GM12878 (cell line): ENCODE results near the gene IL1RL1. TPM values are rescaled to one million over a fixed set of nuclear protein-coding genes. Genes with fewer than 3 reads are reported as not detected.

ENCODE experiments used
- CHD2 ChIP-seq: IDR thresholded peaks from 2 replicates; pipeline ENCODE4 v1.6.1; 2011; ENCODE audit warnings: low read depth, low read length, improper control_type of control experiment, borderline replicate concordance
- ETV6 ChIP-seq, 2 experiments: fragments of 450-650 bp in 1 of 2; IDR thresholded peaks in 1 of 2; conservative IDR thresholded peaks in 1 of 2; 2 replicates each; pipeline ENCODE4 v1.6.1; 2014; ENCODE audit warnings: antibody characterized with exemption in 1 of 2, borderline replicate concordance in 1 of 2, low read depth in 1 of 2, mild to moderate bottlenecking in 1 of 2, moderate library complexity in 1 of 2
- JUND ChIP-seq: IDR thresholded peaks from 2 replicates; pipeline ENCODE4 v1.6.1; 2012; ENCODE audit warnings: low read depth, mild to moderate bottlenecking, low read length, improper control_type of control experiment, moderate library complexity
- MEF2A ChIP-seq: IDR thresholded peaks from 2 replicates; pipeline ENCODE4 v1.6.1; 2011; ENCODE audit warnings: low read depth, mild to moderate bottlenecking, low read length, moderate library complexity; ENCODE audit not compliant: insufficient read depth
- MEF2B ChIP-seq: fragments of 450-650 bp; IDR thresholded peaks from 2 replicates; pipeline ENCODE4 v1.6.1; 2018; ENCODE audit warnings: mild to moderate bottlenecking, moderate library complexity; ENCODE audit not compliant: partially characterized antibody, poor library complexity, severe bottlenecking
- MXI1 ChIP-seq: fragments of 150-350 bp; IDR thresholded peaks from 2 replicates; pipeline ENCODE4 v1.6.1; 2011; ENCODE audit warnings: low read depth, mild to moderate bottlenecking, inconsistent platforms, low read length, improper control_type of control experiment
- MYC ChIP-seq: IDR thresholded peaks from 2 replicates; pipeline ENCODE4 v1.6.1; 2011; ENCODE audit warnings: mild to moderate bottlenecking, low read length, moderate library complexity, inconsistent platforms; ENCODE audit not compliant: insufficient read depth, insufficient replicate concordance, insufficient read length, severe bottlenecking
- NFYA ChIP-seq: IDR thresholded peaks from 2 replicates; pipeline ENCODE4 v1.6.1; 2011; ENCODE audit warnings: low read depth, mild to moderate bottlenecking, low read length, improper control_type of control experiment, borderline replicate concordance
- NR2C1 ChIP-seq: fragments of 450-650 bp; IDR thresholded peaks from 2 replicates; pipeline ENCODE4 v1.6.1; 2017; ENCODE audit warnings: antibody characterized with exemption, mild to moderate bottlenecking, moderate library complexity
- NR2C2 ChIP-seq: IDR thresholded peaks from 2 replicates; pipeline ENCODE4 v1.6.1; 2011; ENCODE audit warnings: borderline replicate concordance, low read depth; ENCODE audit not compliant: control insufficient read depth, insufficient read length
- SMAD1 ChIP-seq: fragments of 450-650 bp; IDR thresholded peaks from 2 replicates; pipeline ENCODE4 v1.6.1; 2018; ENCODE audit warnings: mild to moderate bottlenecking, low read depth; ENCODE audit not compliant: partially characterized antibody
- SMARCA5 ChIP-seq: fragments of 450-650 bp; IDR thresholded peaks from 2 replicates; pipeline ENCODE4 v1.6.1; 2017; ENCODE audit warnings: mild to moderate bottlenecking
- TARDBP ChIP-seq: IDR thresholded peaks from 2 replicates; pipeline ENCODE4 v1.6.1; 2016; ENCODE audit warnings: borderline replicate concordance
- polyA plus RNA-seq, 11 experiments: library from polyadenylated mRNA; depleted of rRNA in 4 of 11; unstranded in 6 of 11; stranded (reverse) in 5 of 11; fragments of >200 nt; fragmentation: Nextera tagmentation in 4 of 11; fragmentation: Illumina TruSeq in 1 of 11; extraction: Ambion mirVana in 4 of 11; extraction: Trizol in 1 of 11; gene quantifications; 1 replicate in 1 of 11; 2 replicates in 10 of 11; pipeline versions ENCODE4 v1.2.1 to v1.2.3, GENCODE V29; 2011 to 2016; ENCODE audit warnings: inconsistent platforms in 2 of 11, missing spikeins in 2 of 11, low read depth in 1 of 11
- total RNA-seq, 4 experiments: library from RNA; depleted of rRNA in 3 of 4; stranded (reverse); fragments of >200 nt in 3 of 4; fragmentation: Illumina TruSeq in 1 of 4; extraction: Trizol in 1 of 4; gene quantifications; 2 replicates each; pipeline versions ENCODE4 v1.2.1 to v1.2.3, GENCODE V29; 2013 to 2021
- TF ChIP-seq, protein P1 (sequence below): fragments of 450-650 bp; IDR thresholded peaks from 2 replicates; pipeline ENCODE4 v1.6.1; 2017; ENCODE audit warnings: mild to moderate bottlenecking
- TF ChIP-seq, protein P2 (sequence below): fragments of 450-650 bp; IDR thresholded peaks from 2 replicates; pipeline ENCODE4 v1.6.1; 2016; ENCODE audit warnings: mild to moderate bottlenecking

The IL1RL1 gene
- total and polyA plus RNA-seq, 10 of the 15 experiments (the other 5 are each of a cell fraction or from before 2014, with no cell fraction given), result 0.08 to 0.18 TPM; not detected in 8

DNA sequence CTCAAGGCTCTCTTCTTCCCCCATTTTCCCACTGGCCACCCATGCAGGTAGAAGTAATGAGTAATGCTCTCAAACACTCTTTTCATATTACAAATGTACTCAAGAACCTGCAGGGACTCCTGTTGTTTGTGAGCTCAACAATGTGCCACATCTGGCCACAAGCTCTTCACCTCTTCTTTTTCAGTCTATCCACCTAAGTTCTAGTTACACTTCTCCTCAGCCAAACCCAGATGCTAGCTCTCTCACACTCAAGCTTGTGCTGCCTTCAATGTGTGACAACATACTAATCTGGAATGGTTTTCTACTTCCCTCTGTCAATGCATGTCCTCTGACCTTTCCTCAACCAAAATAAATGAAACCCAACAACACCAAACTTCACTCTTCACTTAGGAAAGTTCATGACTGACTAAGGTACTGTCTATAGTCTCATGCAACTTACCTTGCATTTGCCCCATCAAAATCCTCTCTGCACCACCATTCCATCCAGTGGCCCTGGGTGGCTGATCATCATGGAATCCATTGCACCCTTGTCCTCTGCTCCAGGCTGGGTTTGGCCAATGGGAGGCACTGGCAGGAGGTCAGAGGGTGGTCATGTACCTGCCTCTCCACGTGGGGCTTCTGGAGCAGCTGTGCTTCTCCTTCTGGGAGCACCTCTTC is 38.9 kb downstream of the IL1RL1 start (continued):
- TF ChIP-seq, protein P1, sequence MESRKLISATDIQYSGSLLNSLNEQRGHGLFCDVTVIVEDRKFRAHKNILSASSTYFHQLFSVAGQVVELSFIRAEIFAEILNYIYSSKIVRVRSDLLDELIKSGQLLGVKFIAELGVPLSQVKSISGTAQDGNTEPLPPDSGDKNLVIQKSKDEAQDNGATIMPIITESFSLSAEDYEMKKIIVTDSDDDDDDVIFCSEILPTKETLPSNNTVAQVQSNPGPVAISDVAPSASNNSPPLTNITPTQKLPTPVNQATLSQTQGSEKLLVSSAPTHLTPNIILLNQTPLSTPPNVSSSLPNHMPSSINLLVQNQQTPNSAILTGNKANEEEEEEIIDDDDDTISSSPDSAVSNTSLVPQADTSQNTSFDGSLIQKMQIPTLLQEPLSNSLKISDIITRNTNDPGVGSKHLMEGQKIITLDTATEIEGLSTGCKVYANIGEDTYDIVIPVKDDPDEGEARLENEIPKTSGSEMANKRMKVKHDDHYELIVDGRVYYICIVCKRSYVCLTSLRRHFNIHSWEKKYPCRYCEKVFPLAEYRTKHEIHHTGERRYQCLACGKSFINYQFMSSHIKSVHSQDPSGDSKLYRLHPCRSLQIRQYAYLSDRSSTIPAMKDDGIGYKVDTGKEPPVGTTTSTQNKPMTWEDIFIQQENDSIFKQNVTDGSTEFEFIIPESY, result no peak
- no peak for TF ChIP-seq ETV6 (conservative IDR thresholded peaks at IDR 0.05 in 1 of 2, IDR thresholded peaks at IDR 0.05 in 1 of 2; ENCODE audit: borderline replicate concordance in 1 of 2, low read depth in 1 of 2)
- TF ChIP-seq, protein P2, sequence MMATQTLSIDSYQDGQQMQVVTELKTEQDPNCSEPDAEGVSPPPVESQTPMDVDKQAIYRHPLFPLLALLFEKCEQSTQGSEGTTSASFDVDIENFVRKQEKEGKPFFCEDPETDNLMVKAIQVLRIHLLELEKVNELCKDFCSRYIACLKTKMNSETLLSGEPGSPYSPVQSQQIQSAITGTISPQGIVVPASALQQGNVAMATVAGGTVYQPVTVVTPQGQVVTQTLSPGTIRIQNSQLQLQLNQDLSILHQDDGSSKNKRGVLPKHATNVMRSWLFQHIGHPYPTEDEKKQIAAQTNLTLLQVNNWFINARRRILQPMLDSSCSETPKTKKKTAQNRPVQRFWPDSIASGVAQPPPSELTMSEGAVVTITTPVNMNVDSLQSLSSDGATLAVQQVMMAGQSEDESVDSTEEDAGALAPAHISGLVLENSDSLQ, result no peak
- no peak for TF ChIP-seq NR2C1
- TF ChIP-seq SMARCA5, result no peak
- no peak for TF ChIP-seq NR2C2
- TF ChIP-seq TARDBP, result no peak
- TF ChIP-seq MXI1, result no peak
- TF ChIP-seq MEF2B, result no peak
- no peak for TF ChIP-seq JUND
- no peak for TF ChIP-seq MEF2A
- no peak for TF ChIP-seq MYC
- no peak for TF ChIP-seq SMAD1
- TF ChIP-seq NFYA, result no peak
- no peak for TF ChIP-seq CHD2
- TF ChIP-seq, all 136 proteins: peak for 0
